ENCODE results near the gene DOK5. TPM values are rescaled to one million over a fixed set of nuclear protein-coding genes. Genes with fewer than 3 reads are reported as not detected.

DOK5 gene
- total RNA-seq, 2 experiments from 2014 or later, result not detected

DNA sequence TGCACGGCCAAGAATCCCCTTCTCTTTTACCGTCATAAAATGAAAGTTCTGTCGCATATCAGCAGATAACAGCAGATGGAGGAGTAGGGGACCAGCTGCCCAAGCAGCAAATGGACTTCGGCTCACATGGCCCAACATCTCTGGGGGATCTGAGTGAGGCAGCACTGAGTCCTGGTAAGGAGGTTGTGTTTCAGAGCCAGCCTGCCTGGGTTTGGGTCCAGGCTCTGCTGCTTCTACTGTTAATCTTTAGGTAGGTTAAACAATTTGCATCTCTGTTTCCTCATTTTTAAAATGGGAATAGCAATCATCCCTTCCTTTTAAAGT lies 193.6 kb downstream of the DOK5 start:
- ChIA-PET CTCF (interaction anchor here (0.7 to 2.2 kb wide), 4 partner anchors 10 to 21 kb away, joined by 3 to 10 read pairs (median 5); no protein-coding TSS in a partner anchor), POLR2A (no interaction called here)
- no peak overlapping the region for H3K4me3 Mint-ChIP-seq
- H3K27ac Mint-ChIP-seq, result no peak overlapping the region
- H3K4me1 Mint-ChIP-seq, result no peaks in the 10 kb centered on the region
- H3K36me3 Mint-ChIP-seq (ENCODE audit: low read depth), result no peaks in the 10 kb centered on the region
- no peak for DNase-seq
- H3K9me3 Mint-ChIP-seq, result no peaks in the 10 kb centered on the region
- H3K27me3 Mint-ChIP-seq, result no peaks in the 10 kb centered on the region

DNA sequence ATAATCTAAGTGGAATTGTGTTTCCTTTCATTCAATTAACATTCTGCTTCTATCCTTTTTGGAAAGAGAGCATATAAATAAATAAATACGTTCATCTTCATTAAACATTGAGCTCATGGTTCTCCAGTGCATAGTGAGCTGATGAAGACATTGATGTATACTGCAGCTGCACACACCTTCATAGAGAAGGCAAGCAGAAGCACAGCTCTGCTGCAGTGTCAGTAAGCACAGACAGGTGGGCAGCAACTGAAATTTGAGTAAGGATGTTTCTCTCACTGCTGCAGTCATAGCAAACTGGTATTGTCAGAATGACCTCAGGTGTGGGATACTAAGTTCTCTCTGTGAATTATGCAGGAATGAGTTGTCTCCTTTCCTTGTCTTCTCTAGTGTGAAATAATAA lies 202.9 kb downstream of the DOK5 start:
- CTCF ChIA-PET, result no interaction called here
- no peaks in the 10 kb centered on the region for H3K36me3 Mint-ChIP-seq (ENCODE audit: low read depth)
- H3K27ac Mint-ChIP-seq, result no peak overlapping the region

DNA sequence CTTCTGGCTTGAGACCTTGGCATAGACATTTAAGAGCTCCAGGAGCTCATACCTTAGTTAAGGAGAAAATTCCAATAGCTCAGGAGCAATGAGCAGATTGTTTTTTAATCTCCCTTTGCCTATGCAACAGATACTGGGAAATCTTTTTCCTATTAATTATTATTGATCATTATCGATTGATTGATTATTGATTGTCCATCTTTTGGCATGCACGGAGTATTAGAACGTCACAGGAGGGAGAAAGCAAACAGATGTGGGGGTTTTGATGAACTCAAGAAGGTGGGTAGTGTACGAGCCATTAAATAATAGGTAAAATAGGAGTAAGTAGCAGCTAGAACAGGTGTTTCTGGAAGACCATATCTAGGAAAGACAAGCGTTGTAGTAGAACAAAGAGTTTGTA lies 205.0 kb downstream of the DOK5 start:
- CTCF ChIA-PET, result interaction anchor here (0.7 to 2.3 kb wide), 3 partner anchors 11 to 316 kb away, joined by 3 to 10 read pairs (median 5); no protein-coding TSS in a partner anchor
- H3K27me3 Mint-ChIP-seq, result peaks cover 5% of the 10 kb centered on the region
- H3K4me1 Mint-ChIP-seq, result no peaks in the 10 kb centered on the region
- POLR2A ChIA-PET, result no interaction called here
- H3K9me3 Mint-ChIP-seq, result no peaks in the 10 kb centered on the region
- H3K4me3 Mint-ChIP-seq, result no peak overlapping the region
- H3K27ac Mint-ChIP-seq, result no peak overlapping the region
- DNase-seq, result no peak
- no peaks in the 10 kb centered on the region for H3K36me3 Mint-ChIP-seq (ENCODE audit: low read depth)

More for the DNA sequence above, 202.9 kb downstream of the DOK5 start:
- DNase-seq, result no peak
- H3K27me3 Mint-ChIP-seq, result peaks cover 5% of the 10 kb centered on the region
- POLR2A ChIA-PET, result no interaction called here
- H3K4me3 Mint-ChIP-seq, result no peak overlapping the region
- no peaks in the 10 kb centered on the region for H3K4me1 Mint-ChIP-seq
- H3K9me3 Mint-ChIP-seq, result no peaks in the 10 kb centered on the region

DNA sequence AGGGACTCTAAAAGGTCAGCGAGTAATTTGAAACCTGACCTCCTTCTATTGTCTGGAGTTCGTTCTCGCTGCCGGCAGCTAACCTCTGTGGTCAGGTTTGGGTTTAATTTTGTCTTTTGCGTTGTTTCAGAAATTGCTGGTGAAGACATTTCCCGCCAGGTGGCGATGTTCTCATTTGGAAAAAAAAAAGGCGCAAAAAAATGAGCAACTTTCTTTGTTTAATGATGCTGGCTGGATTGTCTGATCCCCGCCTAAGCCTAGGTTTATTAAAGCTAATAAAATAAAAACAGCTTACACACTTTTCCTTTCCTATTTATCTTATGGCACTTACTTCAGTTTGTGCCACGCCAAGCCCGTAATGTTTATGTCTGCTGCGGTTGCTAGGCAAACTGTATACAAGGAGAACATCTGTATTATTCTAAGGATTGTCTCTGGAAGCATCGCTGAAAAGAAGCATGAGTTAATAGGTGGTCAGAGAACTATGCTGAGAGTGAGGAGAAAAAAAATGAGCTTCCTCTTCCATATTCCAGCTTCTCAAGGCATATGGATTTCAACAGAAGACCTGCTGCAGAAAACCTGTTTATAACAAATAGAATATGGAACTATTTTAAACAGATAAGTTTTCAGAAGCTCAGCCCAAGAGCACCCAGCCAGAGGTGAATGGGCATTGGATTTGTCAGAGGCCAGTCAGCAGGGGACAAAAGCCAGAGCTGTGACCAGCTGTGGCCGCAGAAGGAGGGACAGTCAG lies 205.7 kb downstream of the DOK5 start:
- Mint-ChIP-seq H3K27ac (no peak overlapping the region), H3K9me3 (no peaks in the 10 kb centered on the region), H3K36me3 (ENCODE audit: low read depth) (no peaks in the 10 kb centered on the region), H3K4me1 (no peaks in the 10 kb centered on the region), H3K27me3 (peaks cover 5% of the 10 kb centered on the region), H3K4me3 (no peak overlapping the region)
- POLR2A ChIA-PET, result no interaction called here
- CTCF ChIA-PET, result interaction anchor here (0.7 to 2.3 kb wide), 4 partner anchors 12 to 315 kb away, joined by 3 to 10 read pairs (median 4); no protein-coding TSS in a partner anchor
- peak; percentile 18 for DNase-seq

DNA sequence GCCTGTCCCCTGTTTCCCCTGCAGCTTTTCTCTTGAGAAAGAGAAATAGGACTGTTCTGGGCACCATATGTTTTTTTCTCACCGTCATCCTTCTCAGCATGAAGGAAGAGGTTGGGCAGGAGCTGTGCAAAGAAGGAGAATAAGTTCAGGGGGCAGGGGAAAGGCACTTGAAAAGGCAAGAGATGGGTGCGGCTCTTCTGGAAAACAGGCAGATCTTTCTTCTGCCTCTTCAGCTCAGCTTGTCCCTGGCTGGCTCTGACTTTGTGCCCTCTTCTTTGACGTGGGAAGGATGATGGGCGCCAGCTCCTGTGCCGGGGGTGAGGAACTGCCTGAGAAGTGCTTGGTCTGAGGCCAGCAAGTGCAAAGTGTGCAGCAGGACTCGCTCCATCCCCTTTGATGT lies 206.5 kb downstream of the DOK5 start:
- H3K27ac Mint-ChIP-seq, result no peak overlapping the region
- CTCF ChIA-PET, result interaction anchor here (0.7 to 2.3 kb wide), 3 partner anchors 13 to 34 kb away, joined by 3 to 10 read pairs (median 5); no protein-coding TSS in a partner anchor

DNA sequence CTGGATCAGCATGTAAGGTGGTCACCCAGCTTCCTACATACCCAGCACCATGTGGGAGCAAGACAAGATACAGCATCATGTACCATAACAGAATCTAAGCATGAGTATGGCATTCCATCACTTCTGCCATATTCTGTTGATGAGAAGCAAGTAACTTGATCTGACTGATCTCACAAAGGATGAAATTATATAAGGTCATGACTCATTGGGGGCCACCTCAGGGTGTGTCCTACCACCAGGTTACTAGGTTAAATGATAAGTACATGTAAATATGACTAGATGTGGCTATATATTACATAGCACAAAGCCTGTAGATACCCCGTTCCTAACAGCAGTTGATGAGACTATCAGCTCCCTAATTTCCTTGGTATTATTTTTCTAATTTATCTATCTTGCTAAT lies 213.1 kb downstream of the DOK5 start:
- no peaks in the 10 kb centered on the region for H3K9me3 Mint-ChIP-seq
- H3K36me3 Mint-ChIP-seq (ENCODE audit: low read depth), result no peaks in the 10 kb centered on the region
- H3K27me3 Mint-ChIP-seq, result no peaks in the 10 kb centered on the region
- ChIA-PET CTCF (no interaction called here), POLR2A (no interaction called here)
- DNase-seq, result no peak
- no peak overlapping the region for H3K27ac Mint-ChIP-seq
- no peak overlapping the region for H3K4me3 Mint-ChIP-seq
- H3K4me1 Mint-ChIP-seq, result no peaks in the 10 kb centered on the region

More for the DNA sequence above, 206.5 kb downstream of the DOK5 start:
- no peak for DNase-seq
- no peak overlapping the region for H3K4me3 Mint-ChIP-seq
- H3K36me3 Mint-ChIP-seq (ENCODE audit: low read depth), result no peaks in the 10 kb centered on the region
- POLR2A ChIA-PET, result no interaction called here
- no peaks in the 10 kb centered on the region for H3K9me3 Mint-ChIP-seq
- peaks cover 5% of the 10 kb centered on the region for H3K27me3 Mint-ChIP-seq
- H3K4me1 Mint-ChIP-seq, result no peaks in the 10 kb centered on the region

DNA sequence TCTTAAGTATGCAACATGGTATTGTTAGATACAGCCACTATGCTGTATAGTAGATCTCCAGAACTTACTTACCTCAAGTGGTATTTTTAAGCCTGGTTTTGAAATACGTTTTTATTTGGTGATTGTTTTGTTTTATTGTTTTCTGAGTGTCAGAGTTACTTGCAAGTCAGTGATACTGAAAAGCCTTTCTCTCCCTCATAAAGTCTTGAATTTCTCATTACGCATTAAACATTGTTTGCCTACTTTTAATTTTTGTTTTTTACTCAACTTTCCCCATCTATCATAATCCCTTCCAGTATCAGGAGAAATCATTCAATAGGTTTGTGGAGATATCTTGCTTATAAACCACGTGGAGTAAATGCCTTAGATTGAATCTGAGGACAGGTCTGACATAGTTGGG lies 214.9 kb downstream of the DOK5 start:
- Mint-ChIP-seq H3K9me3 (no peaks in the 10 kb centered on the region), H3K27ac (no peak overlapping the region), H3K36me3 (ENCODE audit: low read depth) (no peaks in the 10 kb centered on the region), H3K4me1 (no peaks in the 10 kb centered on the region), H3K27me3 (no peaks in the 10 kb centered on the region), H3K4me3 (no peak overlapping the region)
- DNase-seq, result no peak
- ChIA-PET CTCF (no interaction called here), POLR2A (no interaction called here)

DNA sequence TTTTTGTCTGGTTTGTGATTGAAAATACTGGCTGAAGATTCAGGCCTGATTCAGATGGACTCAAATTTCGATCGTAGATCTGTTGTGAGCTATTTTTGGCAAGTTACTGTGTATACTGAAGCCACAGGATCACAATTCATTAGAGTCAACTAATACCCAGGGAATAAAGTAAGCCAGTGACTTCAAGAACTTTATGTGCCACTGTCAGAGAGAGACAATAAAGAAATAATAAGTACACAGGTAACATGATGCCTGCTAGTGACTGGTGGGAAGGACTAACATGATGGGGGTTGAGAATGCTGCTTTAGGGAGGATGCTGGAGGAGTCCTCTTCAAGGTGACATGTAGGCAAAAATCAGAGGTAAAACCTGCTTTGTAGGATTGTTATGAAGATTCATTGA lies 215.9 kb downstream of the DOK5 start:
- Mint-ChIP-seq H3K9me3 (no peaks in the 10 kb centered on the region), H3K27me3 (no peaks in the 10 kb centered on the region), H3K4me3 (no peak overlapping the region), H3K4me1 (no peaks in the 10 kb centered on the region), H3K36me3 (ENCODE audit: low read depth) (no peaks in the 10 kb centered on the region), H3K27ac (no peak overlapping the region)
- DNase-seq, result no peak
- CTCF ChIA-PET, result no interaction called here
- POLR2A ChIA-PET, result no interaction called here

DNA sequence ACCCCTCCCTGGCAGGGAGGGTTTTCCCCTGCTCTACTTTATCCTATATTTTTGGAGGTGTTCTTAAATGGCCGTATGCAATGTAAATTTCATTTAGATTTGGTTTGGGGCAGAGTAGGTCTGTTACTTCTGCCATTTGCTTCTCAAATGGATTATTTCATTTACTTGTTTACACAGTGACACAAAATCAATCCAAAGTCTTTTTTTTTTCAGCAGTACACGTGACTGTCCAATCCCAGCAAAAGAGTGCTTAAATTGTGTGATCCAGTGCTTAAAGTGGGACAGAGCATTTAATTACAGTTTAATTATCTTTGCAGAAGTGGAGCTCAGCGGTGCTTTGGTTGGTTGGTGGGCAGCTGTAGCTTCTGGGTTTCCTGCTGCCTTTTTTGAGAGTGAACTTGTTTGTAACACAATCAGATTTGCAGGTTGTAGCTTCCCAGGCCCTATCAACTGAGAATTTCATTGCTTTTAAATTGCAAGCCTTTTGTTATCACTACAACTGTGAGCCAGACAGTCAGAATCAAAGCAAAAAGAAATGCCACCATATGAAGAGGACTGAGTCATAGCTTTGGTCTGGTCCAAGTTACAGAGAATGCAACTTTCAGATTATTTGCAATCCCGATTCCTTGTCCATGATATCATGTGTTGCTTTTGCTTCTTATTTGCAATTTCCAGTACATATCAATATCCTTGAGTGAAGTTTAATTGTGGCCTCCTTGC lies 216.9 kb downstream of the DOK5 start:
- Mint-ChIP-seq H3K4me1 (no peaks in the 10 kb centered on the region), H3K4me3 (no peak overlapping the region), H3K36me3 (ENCODE audit: low read depth) (no peaks in the 10 kb centered on the region), H3K9me3 (no peaks in the 10 kb centered on the region), H3K27me3 (no peaks in the 10 kb centered on the region), H3K27ac (no peak overlapping the region)
- CTCF ChIA-PET, result no interaction called here
- no peak for DNase-seq
- POLR2A ChIA-PET, result no interaction called here

DNA sequence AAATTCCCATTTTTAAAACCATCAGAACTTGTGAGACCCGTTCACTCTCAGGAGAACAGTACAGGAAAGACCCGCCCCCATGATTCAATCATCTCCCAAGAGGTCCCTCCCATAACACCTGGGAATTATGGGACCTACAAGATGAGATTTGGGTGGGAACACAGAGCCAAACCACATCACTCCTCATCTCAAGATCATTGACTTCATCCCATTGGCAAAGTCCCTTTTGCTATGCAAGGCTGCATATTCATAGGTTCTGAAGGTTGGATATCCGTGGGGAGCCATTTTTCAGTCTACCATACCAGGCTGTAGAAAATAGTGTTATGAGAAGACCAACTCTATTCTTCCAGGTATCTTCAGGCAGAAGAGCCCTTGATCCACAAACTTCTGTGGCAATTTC lies 219.1 kb downstream of the DOK5 start:
- no peaks in the 10 kb centered on the region for H3K27me3 Mint-ChIP-seq
- CTCF ChIA-PET, result no interaction called here
- no peak overlapping the region for H3K4me3 Mint-ChIP-seq
- no peak overlapping the region for H3K27ac Mint-ChIP-seq
- DNase-seq, result no peak
- no peaks in the 10 kb centered on the region for H3K4me1 Mint-ChIP-seq
- no peaks in the 10 kb centered on the region for H3K36me3 Mint-ChIP-seq (ENCODE audit: low read depth)
- H3K9me3 Mint-ChIP-seq, result no peaks in the 10 kb centered on the region
- POLR2A ChIA-PET, result no interaction called here

DNA sequence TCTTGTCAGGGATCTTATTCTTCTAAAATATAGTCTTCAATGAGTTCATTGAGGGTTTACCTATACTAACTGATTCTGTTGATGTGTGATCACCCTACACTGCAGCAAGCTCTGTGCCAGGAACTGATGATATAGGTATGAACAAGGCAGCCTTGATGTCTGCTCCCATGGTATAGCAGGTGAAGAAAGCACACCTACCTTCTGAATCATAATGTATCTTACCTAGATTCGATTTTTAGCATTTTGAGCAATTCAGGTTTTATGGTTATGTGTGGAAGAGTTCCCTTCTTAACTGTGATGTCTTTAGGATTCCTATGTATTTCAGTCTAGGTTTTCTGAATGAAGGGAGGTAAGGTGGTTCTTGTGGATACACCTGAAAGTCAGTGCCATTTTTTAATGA lies 223.0 kb downstream of the DOK5 start:
- ChIA-PET POLR2A (no interaction called here), CTCF (no interaction called here)
- DNase-seq, result no peak
- no peak overlapping the region for H3K4me3 Mint-ChIP-seq
- no peaks in the 10 kb centered on the region for H3K27me3 Mint-ChIP-seq
- H3K36me3 Mint-ChIP-seq (ENCODE audit: low read depth), result no peaks in the 10 kb centered on the region
- no peaks in the 10 kb centered on the region for H3K4me1 Mint-ChIP-seq
- H3K9me3 Mint-ChIP-seq, result no peaks in the 10 kb centered on the region
- no peak overlapping the region for H3K27ac Mint-ChIP-seq
